HFF-Myc (cell line): ENCODE data around the gene FGF8.

Source experiments
- DNase-seq: peaks from one replicate; pipeline ENCODE4 v3.0.0-alpha.2; 2011; ENCODE audit warnings: low read depth; ENCODE audit errors: extremely low read depth
- H3K4me3 ChIP-seq: replicated peaks from 2 replicates; pipeline ENCODE4 v1.5.1; 2011; ENCODE audit warnings: low read depth, mild to moderate bottlenecking, control low read depth, low read length
- CTCF ChIP-seq: IDR thresholded peaks from 2 replicates; pipeline ENCODE4 v1.5.1; 2012; ENCODE audit warnings: mild to moderate bottlenecking, low read depth, low read length, control low read depth; ENCODE audit errors: missing control alignments

The FGF8 gene

GRCh38 chr10:101781984-101782810 lies 6.3 kb upstream of the FGF8 start:
- TF ChIP-seq CTCF: no peak
- no peak for DNase-seq
- peak overlapping the region; percentile 91 for H3K4me3 ChIP-seq

- H3K4me3 ChIP-seq: peak overlapping the region; percentile 91
- TF ChIP-seq CTCF: no peak
- DNase-seq: no peak
These were observed 5.7 kb upstream of the FGF8 start for GRCh38 chr10:101781655-101781983.

GRCh38 chr10:101780818-101781654 lies 5.1 kb upstream of the FGF8 start:
- TF ChIP-seq CTCF: peak; percentile 97
- DNase-seq: no peak
- peak overlapping the region; percentile 91 for H3K4me3 ChIP-seq

- no peak for DNase-seq
- TF ChIP-seq CTCF: no peak
These were observed 4.4 kb upstream of the FGF8 start for GRCh38 chr10:101780187-101780817.

GRCh38 chr10:101779544-101780186 lies 3.8 kb upstream of the FGF8 start:
- H3K4me3 ChIP-seq: no peak overlapping the region; the same call in 1 of the 2 replicates
- no peak for DNase-seq
- TF ChIP-seq CTCF: peak; percentile 77

More at GRCh38 chr10:101780187-101780817, 4.4 kb upstream of the FGF8 start:
- peak overlapping the region; percentile 91 for H3K4me3 ChIP-seq

GRCh38 chr10:101778781-101779543 lies 3.0 kb upstream of the FGF8 start:
- H3K4me3 ChIP-seq: no peak overlapping the region
- no peak for DNase-seq
- TF ChIP-seq CTCF: no peak
